GM21390 (cell line): ENCODE measurements around the gene FAAP100.
"Not testable (repeated sequence)": the region's sequence is repeated elsewhere in the genome, so short reads cannot be mapped to it uniquely, and the experiment has no call there.

ENCODE experiments used
- ATAC-seq: cut with Tn5 transposase; IDR thresholded peaks from one replicate; pipeline ENCODE4 v1.9.1; 2021; ENCODE audit not compliant: unreplicated experiment

The FAAP100 gene

GRCh38 chr17:81539961-81540675 is 12.0 kb downstream of the FAAP100 start:
- ATAC-seq, result no peak

- ATAC-seq, result no peak
Observed at GRCh38 chr17:81539571-81539900, 12.6 kb downstream of the FAAP100 start.

GRCh38 chr17:81538651-81539570 is 13.2 kb downstream of the FAAP100 start:
- no peak for ATAC-seq

GRCh38 chr17:81537856-81538555 is 14.1 kb downstream of the FAAP100 start:
- ATAC-seq, result no peak

GRCh38 chr17:81537343-81537855 is 14.8 kb downstream of the FAAP100 start:
- no peak for ATAC-seq

- no peak for ATAC-seq
Observed at GRCh38 chr17:81536299-81537290, 15.6 kb downstream of the FAAP100 start.

GRCh38 chr17:81535480-81536298 is 16.5 kb downstream of the FAAP100 start:
- ATAC-seq, result no peak

GRCh38 chr17:81535007-81535328 is 17.2 kb downstream of the FAAP100 start:
- ATAC-seq, result no peak

- no peak for ATAC-seq
Observed at GRCh38 chr17:81534157-81535006, 17.8 kb downstream of the FAAP100 start.

GRCh38 chr17:81533339-81534141 is 18.6 kb downstream of the FAAP100 start:
- ATAC-seq, result no peak

GRCh38 chr17:81532490-81533287 is 19.5 kb downstream of the FAAP100 start:
- no peak for ATAC-seq

GRCh38 chr17:81531998-81532404 is 20.2 kb downstream of the FAAP100 start:
- ATAC-seq, result not testable (repeated sequence)

- ATAC-seq, result not testable (repeated sequence)
Observed at GRCh38 chr17:81531013-81531412, 21.1 kb downstream of the FAAP100 start.

GRCh38 chr17:81529437-81529803 is 22.7 kb downstream of the FAAP100 start:
- no peak for ATAC-seq

- ATAC-seq, result no peak
Observed at GRCh38 chr17:81528651-81529436, 23.3 kb downstream of the FAAP100 start.

- no peak for ATAC-seq
Observed at GRCh38 chr17:81528384-81528650, 23.8 kb downstream of the FAAP100 start.
